NB4 (cell line): ENCODE measurements around the gene LIF.
"Not testable (repeated sequence)": the region's sequence is repeated elsewhere in the genome, so short reads cannot be mapped to it uniquely, and the experiment has no call there.

Experiments
- DNase-seq: peaks from one replicate; pipeline ENCODE4 v3.0.0; 2010; ENCODE audit warnings: low read depth
- H3K4me3 ChIP-seq: one replicate; pipeline ENCODE4 v1.5.1; 2011; ENCODE audit warnings: mild to moderate bottlenecking, low read depth, low read length, moderate library complexity
- MAX ChIP-seq: IDR thresholded peaks from 2 replicates; pipeline ENCODE4 v1.6.1; 2011; ENCODE audit warnings: low read depth, low read length
- MYC ChIP-seq: IDR thresholded peaks from 2 replicates; pipeline ENCODE4 v1.6.1; 2011; ENCODE audit warnings: low read depth, low read length
- POLR2A ChIP-seq: IDR thresholded peaks from 2 replicates; pipeline ENCODE4 v1.6.1; 2011; ENCODE audit warnings: mild to moderate bottlenecking; ENCODE audit not compliant: insufficient read length; ENCODE audit errors: extremely low read depth
- TF ChIP-seq, protein P1 (sequence below): IDR thresholded peaks from one replicate; pipeline ENCODE4 v1.5.1; 2012; ENCODE audit warnings: low read depth, low read length

Gene LIF

DNA sequence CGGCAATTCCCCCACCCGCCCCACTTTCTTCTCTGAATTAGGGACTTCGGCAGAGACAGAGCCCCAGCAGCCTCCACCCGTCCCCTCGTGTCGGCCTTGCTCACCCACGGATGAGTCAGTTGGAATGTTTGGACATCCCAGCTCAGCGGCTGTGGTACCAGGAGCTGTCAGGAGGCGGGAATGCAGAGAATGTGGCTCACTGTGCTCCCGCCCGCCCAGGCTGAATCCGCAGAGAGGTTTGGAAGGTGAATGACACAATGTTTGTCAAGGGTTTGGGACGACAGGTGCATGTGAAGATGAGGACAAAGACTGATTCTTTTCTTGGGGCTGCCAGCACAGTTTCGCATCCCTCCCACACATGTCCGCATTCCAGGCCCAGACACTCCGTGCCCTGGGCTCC, 39.6 kb downstream of the LIF start:
- no peak overlapping the region for H3K4me3 ChIP-seq
- DNase-seq: no peak
- no peak for TF ChIP-seq MYC

GRCh38 chr22:30205281-30206115, 41.1 kb downstream of the LIF start:
- DNase-seq: peak; percentile 82
- H3K4me3 ChIP-seq: no peak overlapping the region
- TF ChIP-seq MAX (no peak), POLR2A (no peak), MYC (no peak)
- TF ChIP-seq, protein P1, sequence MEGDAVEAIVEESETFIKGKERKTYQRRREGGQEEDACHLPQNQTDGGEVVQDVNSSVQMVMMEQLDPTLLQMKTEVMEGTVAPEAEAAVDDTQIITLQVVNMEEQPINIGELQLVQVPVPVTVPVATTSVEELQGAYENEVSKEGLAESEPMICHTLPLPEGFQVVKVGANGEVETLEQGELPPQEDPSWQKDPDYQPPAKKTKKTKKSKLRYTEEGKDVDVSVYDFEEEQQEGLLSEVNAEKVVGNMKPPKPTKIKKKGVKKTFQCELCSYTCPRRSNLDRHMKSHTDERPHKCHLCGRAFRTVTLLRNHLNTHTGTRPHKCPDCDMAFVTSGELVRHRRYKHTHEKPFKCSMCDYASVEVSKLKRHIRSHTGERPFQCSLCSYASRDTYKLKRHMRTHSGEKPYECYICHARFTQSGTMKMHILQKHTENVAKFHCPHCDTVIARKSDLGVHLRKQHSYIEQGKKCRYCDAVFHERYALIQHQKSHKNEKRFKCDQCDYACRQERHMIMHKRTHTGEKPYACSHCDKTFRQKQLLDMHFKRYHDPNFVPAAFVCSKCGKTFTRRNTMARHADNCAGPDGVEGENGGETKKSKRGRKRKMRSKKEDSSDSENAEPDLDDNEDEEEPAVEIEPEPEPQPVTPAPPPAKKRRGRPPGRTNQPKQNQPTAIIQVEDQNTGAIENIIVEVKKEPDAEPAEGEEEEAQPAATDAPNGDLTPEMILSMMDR: no peak

DNA sequence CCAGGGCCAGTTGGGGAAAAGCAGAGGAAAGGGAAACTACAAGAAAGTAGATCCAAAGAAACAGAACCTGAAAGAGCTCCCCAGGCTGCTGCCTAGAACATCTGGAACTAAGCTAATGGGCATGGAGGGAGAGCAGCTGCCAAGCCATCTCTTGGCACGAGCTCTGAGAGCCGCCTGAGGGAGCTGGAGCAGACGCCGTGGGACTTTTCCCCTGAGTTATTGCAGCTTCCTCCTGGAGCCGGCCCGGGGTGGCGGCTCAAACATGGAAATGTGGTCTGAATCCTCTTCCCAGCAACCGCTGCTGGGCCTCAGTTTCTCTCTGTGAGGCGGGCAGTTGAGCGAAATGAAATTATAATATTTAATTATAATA, 41.8 kb downstream of the LIF start:
- H3K4me3 ChIP-seq: no peak overlapping the region
- TF ChIP-seq MYC: no peak
- TF ChIP-seq, protein P1: no peak
- TF ChIP-seq MAX: no peak
- TF ChIP-seq POLR2A: no peak
- no peak for DNase-seq

DNA sequence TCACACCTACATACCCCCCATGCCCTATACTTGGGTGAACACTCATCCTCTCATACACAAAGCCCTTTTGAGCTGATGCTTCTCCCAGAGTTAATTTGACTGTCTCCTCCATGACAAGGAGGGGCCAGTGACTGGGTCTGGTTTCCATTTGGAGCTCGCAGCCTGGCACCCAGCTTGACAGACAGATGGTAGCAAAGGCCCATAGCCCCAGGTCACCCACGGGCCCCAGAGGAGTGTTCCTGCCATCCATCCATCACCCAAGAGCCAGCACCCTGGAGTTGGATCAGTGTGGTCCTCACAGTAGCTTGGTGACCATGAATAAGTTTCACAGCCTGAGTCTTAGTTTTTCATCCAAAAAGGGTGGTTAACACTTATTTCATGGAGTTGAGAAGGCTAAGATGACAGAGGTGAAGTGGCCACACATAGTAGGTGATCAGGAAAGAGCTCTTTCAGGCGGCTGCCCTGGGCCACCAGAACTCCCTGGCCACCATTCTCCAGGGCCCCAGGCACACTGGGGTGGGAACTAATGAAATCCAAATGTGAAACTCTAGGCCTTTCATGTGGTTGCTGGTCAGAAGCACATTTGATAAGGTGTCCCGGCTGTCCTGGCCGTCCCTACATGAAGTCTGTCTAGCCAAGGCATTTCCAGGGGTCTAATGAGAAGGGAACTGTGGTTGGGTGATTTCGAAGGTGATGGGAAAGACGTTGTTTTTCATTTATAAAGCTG, 42.4 kb downstream of the LIF start:
- no peak for TF ChIP-seq MYC
- no peak for TF ChIP-seq POLR2A
- TF ChIP-seq MAX: no peak
- TF ChIP-seq, protein P1: no peak
- no peak for DNase-seq
- no peak overlapping the region for H3K4me3 ChIP-seq

- TF ChIP-seq MAX (no peak), MYC (no peak), POLR2A (no peak)
- TF ChIP-seq, protein P1: no peak
- DNase-seq: no peak
- H3K4me3 ChIP-seq: no peak overlapping the region
Measured at GRCh38 chr22:30202531-30203006, 44.0 kb downstream of the LIF start.

DNA sequence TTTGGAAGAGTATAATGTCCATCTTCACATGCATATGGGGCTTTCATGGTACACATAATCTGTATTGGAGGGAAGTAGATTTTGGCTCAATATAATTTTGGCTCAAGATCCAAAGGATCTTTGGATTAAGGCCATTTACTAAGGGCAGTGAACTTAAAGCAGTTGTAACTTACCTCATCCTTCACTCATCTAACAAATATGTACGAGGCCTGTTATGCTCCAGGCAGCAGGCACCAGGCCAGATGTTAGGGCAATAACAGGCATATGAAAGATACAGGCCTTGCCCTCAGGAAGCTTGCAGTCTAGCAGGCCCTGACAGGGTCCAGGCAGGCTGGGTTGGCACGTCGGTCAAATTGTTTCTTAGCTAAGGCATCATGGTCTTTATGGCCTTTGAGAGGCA, 44.6 kb downstream of the LIF start:
- no peak overlapping the region for H3K4me3 ChIP-seq
- TF ChIP-seq MYC (no peak), MAX (no peak), POLR2A (no peak)
- TF ChIP-seq, protein P1: no peak
- DNase-seq: no peak

GRCh38 chr22:30200905-30201304, 45.7 kb downstream of the LIF start:
- not testable (repeated sequence) for H3K4me3 ChIP-seq, DNase-seq
